Smooth muscle cell (in vitro differentiated cells): ENCODE measurements around the gene MARCO. TPM values are rescaled to one million over a fixed set of nuclear protein-coding genes. Genes with fewer than 3 reads are reported as not detected.

Experiments used
- DNase-seq: peaks from one replicate; lab custom pipeline; 2025; ENCODE audit not compliant: unreplicated experiment; lab: John Stamatoyannopoulos, UW
- H2AFZ ChIP-seq: fragments of 200-600 bp; sonication (generic); 2 replicates; pipeline ENCODE4 v1.6.0; 2016; ENCODE audit warnings: antibody characterized with exemption, low read depth, mild to moderate bottlenecking
- H3F3A ChIP-seq: fragments of 200-600 bp; sonication (generic); 2 replicates; pipeline ENCODE4 v1.6.0; 2017; ENCODE audit warnings: antibody characterized with exemption, low read depth
- H3K27ac ChIP-seq: fragments of 200-600 bp; sonication (generic); 2 replicates; pipeline ENCODE4 v1.5.1; 2016; ENCODE audit warnings: low read depth, mild to moderate bottlenecking
- H3K27me3 ChIP-seq: fragments of 200-600 bp; sonication (generic); 2 replicates; pipeline ENCODE4 v1.6.1; 2016; ENCODE audit warnings: low read depth, mild to moderate bottlenecking
- H3K36me3 ChIP-seq: fragments of 200-600 bp; sonication (generic); 2 replicates; pipeline ENCODE4 v1.5.1; 2016; ENCODE audit warnings: low read depth
- H3K4me1 ChIP-seq: fragments of 200-600 bp; sonication (generic); 2 replicates; pipeline ENCODE4 v1.5.1; 2016; ENCODE audit warnings: low read depth
- H3K4me2 ChIP-seq: fragments of 200-600 bp; sonication (generic); 2 replicates; pipeline ENCODE4 v1.6.0; 2016; ENCODE audit warnings: mild to moderate bottlenecking
- H3K4me3 ChIP-seq: fragments of 200-600 bp; sonication (generic); 2 replicates; pipeline ENCODE4 v1.5.1; 2016; ENCODE audit warnings: mild to moderate bottlenecking
- H3K79me2 ChIP-seq: fragments of 200-600 bp; sonication (generic); 2 replicates; pipeline ENCODE4 v1.6.0; 2016; ENCODE audit warnings: low read depth, mild to moderate bottlenecking
- H3K9ac ChIP-seq: fragments of 200-600 bp; sonication (generic); 2 replicates; pipeline ENCODE4 v1.6.0; 2016; ENCODE audit warnings: low read depth
- H3K9me3 ChIP-seq: fragments of 200-600 bp; sonication (generic); replicated peaks from 2 replicates; pipeline ENCODE4 v1.5.1; 2016; ENCODE audit warnings: low read depth
- H4K20me1 ChIP-seq: fragments of 200-600 bp; sonication (generic); 2 replicates; pipeline ENCODE4 v1.6.0; 2016; ENCODE audit warnings: low read depth
- WGBS: methylation state at CpG from one replicate; pipeline ENCODE4 v1.1.7; 2016; ENCODE audit warnings: low lambda C conversion rate; 5-methylcytosine and 5-hydroxymethylcytosine counted together
- polyA plus RNA-seq: library from polyadenylated mRNA; unstranded; fragments of >200 nt; fragmentation: Nextera tagmentation; extraction: Ambion mirVana; gene quantifications from 2 replicates; pipeline ENCODE4 v1.2.1, GENCODE V29; 2016
- total RNA-seq: library from RNA; depleted of rRNA; stranded (reverse); fragments of >200 nt; gene quantifications from 2 replicates; pipeline ENCODE4 v1.2.3, GENCODE V29; 2014
- TF ChIP-seq, protein P1 (sequence below): fragments of 200-600 bp; sonication (generic); IDR thresholded peaks from 2 replicates; pipeline ENCODE4 v1.5.1; 2017; ENCODE audit warnings: borderline replicate concordance, mild to moderate bottlenecking, antibody characterized with exemption; ENCODE audit not compliant: insufficient read depth, poor library complexity, severe bottlenecking

MARCO gene
- total and polyA plus RNA-seq, 2 experiments from 2014 or later, result not detected

DNA sequence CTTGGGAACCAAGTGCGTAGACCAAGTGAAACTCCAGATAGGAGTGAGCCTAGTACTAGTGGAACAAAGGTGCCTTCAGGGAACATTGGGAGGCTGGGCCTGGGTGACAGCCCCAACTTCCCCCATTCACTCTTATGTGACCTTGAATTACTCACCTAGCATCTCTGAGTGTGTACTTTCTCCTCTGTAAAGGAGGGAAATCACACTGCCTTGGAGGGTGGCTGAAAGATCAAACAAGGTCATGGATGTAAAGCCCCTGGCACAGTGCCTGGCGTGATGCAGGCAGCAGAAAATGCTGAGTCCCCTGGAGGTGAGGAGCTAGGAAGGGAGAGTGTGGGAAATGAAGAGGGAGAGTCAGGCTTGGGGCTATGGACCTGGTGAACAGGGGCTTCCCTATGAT is 45.9 kb downstream of the MARCO start:
- no peaks in the 10 kb centered on the region for H3K79me2 ChIP-seq
- no peaks in the 10 kb centered on the region for H3K36me3 ChIP-seq
- H3K4me1 ChIP-seq, result no peaks in the 10 kb centered on the region
- H3K9me3 ChIP-seq, result no peaks in the 10 kb centered on the region
- no peaks in the 10 kb centered on the region for H3F3A ChIP-seq
- peaks cover 34% of the 10 kb centered on the region for H3K27me3 ChIP-seq
- DNase-seq, result no peak
- no peak overlapping the region for H3K9ac ChIP-seq
- H3K27ac ChIP-seq, result no peak overlapping the region
- no peak overlapping the region for H3K4me2 ChIP-seq
- H4K20me1 ChIP-seq, result no peaks in the 10 kb centered on the region
- no peak overlapping the region for H3K4me3 ChIP-seq
- 95% methylated on average over 2 of the region's 2 CpGs for WGBS
- TF ChIP-seq, protein P1, sequence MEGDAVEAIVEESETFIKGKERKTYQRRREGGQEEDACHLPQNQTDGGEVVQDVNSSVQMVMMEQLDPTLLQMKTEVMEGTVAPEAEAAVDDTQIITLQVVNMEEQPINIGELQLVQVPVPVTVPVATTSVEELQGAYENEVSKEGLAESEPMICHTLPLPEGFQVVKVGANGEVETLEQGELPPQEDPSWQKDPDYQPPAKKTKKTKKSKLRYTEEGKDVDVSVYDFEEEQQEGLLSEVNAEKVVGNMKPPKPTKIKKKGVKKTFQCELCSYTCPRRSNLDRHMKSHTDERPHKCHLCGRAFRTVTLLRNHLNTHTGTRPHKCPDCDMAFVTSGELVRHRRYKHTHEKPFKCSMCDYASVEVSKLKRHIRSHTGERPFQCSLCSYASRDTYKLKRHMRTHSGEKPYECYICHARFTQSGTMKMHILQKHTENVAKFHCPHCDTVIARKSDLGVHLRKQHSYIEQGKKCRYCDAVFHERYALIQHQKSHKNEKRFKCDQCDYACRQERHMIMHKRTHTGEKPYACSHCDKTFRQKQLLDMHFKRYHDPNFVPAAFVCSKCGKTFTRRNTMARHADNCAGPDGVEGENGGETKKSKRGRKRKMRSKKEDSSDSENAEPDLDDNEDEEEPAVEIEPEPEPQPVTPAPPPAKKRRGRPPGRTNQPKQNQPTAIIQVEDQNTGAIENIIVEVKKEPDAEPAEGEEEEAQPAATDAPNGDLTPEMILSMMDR, result no peak
- no peak overlapping the region for H2AFZ ChIP-seq

DNA sequence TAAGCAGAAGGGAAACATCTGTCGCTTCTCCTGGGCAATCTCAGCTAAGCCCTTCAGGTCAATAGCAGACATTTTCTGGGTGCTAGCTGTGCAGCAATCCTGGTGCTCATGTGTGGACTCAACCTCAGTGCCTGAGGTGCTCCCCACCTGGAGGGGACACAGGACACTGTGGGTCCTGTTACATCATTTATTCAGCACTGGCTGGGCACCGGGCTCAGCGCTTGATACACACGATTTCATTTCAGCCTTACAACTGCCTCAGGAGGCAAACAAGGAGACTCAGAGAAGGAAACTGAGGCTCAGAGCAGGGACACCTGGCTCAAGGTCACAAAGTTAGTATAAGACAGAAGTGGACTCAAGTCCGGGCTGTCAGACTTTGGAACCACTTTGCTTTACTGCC is 46.7 kb downstream of the MARCO start:
- Histone ChIP-seq H3K4me1 (no peaks in the 10 kb centered on the region), H3K9ac (no peak overlapping the region), H2AFZ (no peak overlapping the region), H3K4me3 (no peak overlapping the region), H3F3A (no peaks in the 10 kb centered on the region), H3K79me2 (no peaks in the 10 kb centered on the region), H3K27me3 (peaks cover 34% of the 10 kb centered on the region), H3K9me3 (no peaks in the 10 kb centered on the region), H4K20me1 (no peaks in the 10 kb centered on the region), H3K27ac (no peak overlapping the region), H3K4me2 (no peak overlapping the region), H3K36me3 (no peaks in the 10 kb centered on the region)
- DNase-seq, result no peak
- 91% methylated on average over 5 of the region's 5 CpGs for WGBS
- TF ChIP-seq, protein P1, result no peak

DNA sequence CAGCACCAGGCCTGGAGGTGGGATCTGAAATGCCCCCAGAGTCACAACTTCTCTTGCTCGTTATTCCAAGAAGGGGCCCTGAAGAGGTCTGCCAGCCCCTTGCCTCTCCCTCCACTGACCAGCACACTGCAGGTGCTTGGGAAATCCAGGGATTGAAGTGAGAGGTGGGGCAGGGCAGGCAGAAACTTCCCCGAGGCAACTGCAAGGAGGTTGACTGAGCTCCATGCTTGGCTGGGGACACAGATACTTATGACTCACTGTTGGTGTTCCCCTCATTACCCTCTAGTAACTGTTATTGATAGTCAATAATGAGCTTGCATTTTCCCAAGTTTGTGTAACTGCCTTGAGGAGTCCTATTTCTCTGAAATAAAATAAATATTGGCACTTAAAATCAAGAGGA is 47.5 kb downstream of the MARCO start:
- Histone ChIP-seq H3K4me1 (no peaks in the 10 kb centered on the region), H3K4me3 (no peak overlapping the region), H3K27ac (no peak overlapping the region), H3K79me2 (no peaks in the 10 kb centered on the region), H3K4me2 (no peak overlapping the region), H2AFZ (no peak overlapping the region), H4K20me1 (no peaks in the 10 kb centered on the region), H3K36me3 (no peaks in the 10 kb centered on the region), H3F3A (no peaks in the 10 kb centered on the region), H3K9ac (no peak overlapping the region), H3K9me3 (no peaks in the 10 kb centered on the region), H3K27me3 (peaks cover 34% of the 10 kb centered on the region)
- TF ChIP-seq, protein P1, result no peak
- no peak for DNase-seq
- 56% methylated on average over 2 of the region's 2 CpGs for WGBS

DNA sequence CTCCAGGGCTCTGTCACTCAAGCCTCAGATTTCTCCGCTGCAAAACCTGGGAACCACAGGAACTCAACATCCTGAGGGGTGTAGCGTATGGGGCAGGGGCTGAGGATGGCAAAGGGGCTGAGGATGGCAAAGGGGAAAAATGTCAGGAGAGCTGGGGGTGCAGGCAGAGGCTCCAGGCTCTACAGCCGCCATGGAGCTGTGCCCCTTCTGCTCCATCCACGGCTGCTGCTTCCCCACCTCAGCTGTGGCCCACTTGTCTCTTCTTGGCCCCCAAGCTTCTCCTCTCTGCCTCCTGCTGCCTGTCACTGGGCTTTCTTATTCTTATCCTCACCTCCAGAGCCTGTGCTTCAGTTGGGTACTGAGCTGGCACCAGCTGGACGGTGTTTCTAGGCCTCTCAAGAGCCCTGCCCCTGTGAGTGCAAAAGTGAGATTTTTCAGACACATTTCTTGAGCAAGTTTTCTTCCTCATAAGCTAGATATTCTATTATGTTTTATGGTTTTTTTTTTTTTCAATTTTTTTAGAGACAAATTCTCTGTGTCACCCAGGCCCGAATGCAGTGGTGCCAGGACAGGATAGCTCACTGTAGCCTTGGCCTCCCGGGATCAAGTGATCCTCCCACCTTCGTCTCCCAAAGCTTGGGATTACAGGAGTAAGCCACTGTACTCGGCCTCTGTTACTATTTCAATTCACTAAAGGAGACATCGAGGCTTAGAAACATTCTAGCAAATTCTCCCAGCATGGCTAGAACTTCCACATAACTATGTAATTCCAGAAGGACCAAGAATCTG is 49.0 kb downstream of the MARCO start:
- Histone ChIP-seq H3K36me3 (no peaks in the 10 kb centered on the region), H3F3A (no peaks in the 10 kb centered on the region), H3K4me1 (no peaks in the 10 kb centered on the region), H3K4me3 (no peak overlapping the region), H3K9me3 (no peaks in the 10 kb centered on the region), H3K4me2 (no peak overlapping the region), H3K79me2 (no peaks in the 10 kb centered on the region), H2AFZ (no peak overlapping the region), H4K20me1 (no peaks in the 10 kb centered on the region), H3K27ac (no peak overlapping the region), H3K9ac (no peak overlapping the region), H3K27me3 (peaks cover 26% of the 10 kb centered on the region)
- no peak for DNase-seq
- WGBS, result 87% methylated on average over 10 of the region's 10 CpGs
- TF ChIP-seq, protein P1, result no peak
